Heart right ventricle (tissue), 16 donors: ENCODE data around the gene FOLR1. TPM values are rescaled to one million over a fixed set of nuclear protein-coding genes. Genes with fewer than 3 reads are reported as not detected.
"Not testable (repeated sequence)": the region's sequence is repeated elsewhere in the genome, so short reads cannot be mapped to it uniquely, and the experiment has no call there.

Experiments
- ATAC-seq, 8 donors: fragments of 200-7000 bp; cut with Tn5 transposase; one replicate each; pipeline ENCODE4 v1.9.1; 2020; ENCODE audit warnings: mild to moderate bottlenecking in 8 of 8, moderate library complexity in 8 of 8, moderate number of reproducible peaks in 1 of 8
- DNase-seq, 2 donors: peaks; one replicate each; pipeline ENCODE4 v3.0.0-alpha.2; 2020
- H3K27ac ChIP-seq, 10 donors: fragments of 200-600 bp; sonication (generic) in 2 of 10; one replicate each; pipeline versions ENCODE4 v1.5.0 to v1.8.0; 2020 to 2022; ENCODE audit warnings: mild to moderate bottlenecking in 3 of 10
- H3K27me3 ChIP-seq, 7 donors: fragments of 200-600 bp; one replicate each; pipeline ENCODE4 v1.8.0; 2021 to 2022; ENCODE audit warnings: mild to moderate bottlenecking in 2 of 7
- H3K36me3 ChIP-seq, 9 donors: fragments of 200-600 bp; sonication (generic) in 1 of 9; one replicate each; pipeline versions ENCODE4 v1.5.0 to v1.8.0; 2020 to 2022; ENCODE audit warnings: mild to moderate bottlenecking in 2 of 9
- H3K4me1 ChIP-seq, 9 donors: fragments of 200-600 bp; sonication (generic) in 1 of 9; one replicate each; pipeline versions ENCODE4 v1.5.0 to v1.8.0; 2020 to 2022; ENCODE audit warnings: mild to moderate bottlenecking in 4 of 9
- H3K4me3 ChIP-seq, 10 donors: fragments of 200-600 bp; sonication (generic) in 2 of 10; one replicate each; pipeline versions ENCODE4 v1.5.0 to v1.8.0; 2020 to 2022; ENCODE audit warnings: mild to moderate bottlenecking in 7 of 10, moderate library complexity in 2 of 10
- H3K9me3 ChIP-seq, 11 donors: fragments of 200-600 bp in 10 of 11; sonication (generic) in 2 of 11; one replicate each; pipeline versions ENCODE4 v1.5.0 to v1.8.0; 2013 to 2022; ENCODE audit warnings: mild to moderate bottlenecking in 2 of 11, control low read depth in 1 of 11, moderate library complexity in 1 of 11
- CTCF ChIP-seq, 9 donors: fragments of 200-600 bp; sonication (generic) in 2 of 9; IDR thresholded peaks; one replicate each; pipeline versions ENCODE4 v1.5.0 to v1.8.0; 2021 to 2022; ENCODE audit warnings: antibody characterized with exemption in 9 of 9, mild to moderate bottlenecking in 5 of 9, moderate library complexity in 1 of 9
- WGBS, 2 donors: extraction: QIAGEN DNeasy Blood & Tissue Kit; methylation state at CpG; one replicate each; pipeline ENCODE4 v1.1.7; 2013; ENCODE audit warnings: inconsistent platforms in 1 of 2; 5-methylcytosine and 5-hydroxymethylcytosine counted together
- intact Hi-C, 10 donors: fragments of 100-400 bp; cut with DNase I; formaldehyde crosslinking; loops; one replicate each; pipeline versions ENCODE4 v1.11.1 to v1.14.2; 2022
- polyA plus RNA-seq, 2 donors: library from polyadenylated mRNA; stranded (reverse); fragments of 200-250 nt; gene quantifications; one replicate each; pipeline ENCODE4 v1.2.3, GENCODE V29; 2013
- total RNA-seq, 10 donors: library from RNA; stranded (reverse); fragmentation: NEBNext Ultra II Directional in 3 of 10; extraction: Animal tissue kit (Norgen Biotek cat#: 25700) in 3 of 10; gene quantifications; one replicate each; pipeline versions ENCODE4 v1.2.1 to v1.2.4, GENCODE V29; 2021 to 2023
- donor health status: Arrhythmogenic right ventricular cardiomyopathy.
- donor health status: ischemic (EF 13 %, LVEDD 7.1; RV severe dilation, severe dysfunction).
- donor health status: healthy with polysubstance abuse.
- donor health status: DM: no; HTN: yes; CAD: no.
- donor health status: DM: no; HTN: no; CAD: no.
- donor health status: ischemic (EF 25% LVEDD 6.9; RV normal size, moderate dysfunction).
- donor health status: ischemic (EF 25% LVEDD 5.7; RV mildly dilated, moderate dysfunction).
- donor health status: healthy.
- donor health status: DM: yes; HTN: yes; CAD: no.
- donor health status: Ischemic cardiomyopathy.
- donor health status: ischemic (EF 35%, LVEDD 5.7; RV mildly dilated, moderate dysfunction).
- donor health status: nonischemic (EF 11% LVEDD 7.7; RV severe dilation, severe dysfunction).
- donor health status: DM: yes; HTN: yes; CAD: no.
- donor health status: PGD.
- donor health status: ischemic (EF 29% LVEDD 5.4; RV normal size, mild dysfunction).
- donor health status: nonischemic (EF 23%, LVEDD 6.1; RV moderate dilation, normal function).

Gene FOLR1
- total and polyA plus RNA-seq, 12 donors: 0.16 to 1.4 (median 0.42) TPM; not detected in 3

GRCh38 chr11:72190631-72191071, 1.3 kb upstream of the FOLR1 start:
- H3K9me3 ChIP-seq: no peaks in the 10 kb centered on the region
- intact Hi-C loops: no loop called here
- DNase-seq: no peak
- H3K27me3 ChIP-seq: no peaks in the 10 kb centered on the region
- H3K27ac ChIP-seq: no peak overlapping the region
- H3K4me3 ChIP-seq: no peak overlapping the region
- no peak for TF ChIP-seq CTCF (IDR thresholded peaks at IDR 0.05)
- no peaks in the 10 kb centered on the region for H3K36me3 ChIP-seq
- ATAC-seq: no peak
- H3K4me1 ChIP-seq: no peaks in the 10 kb centered on the region
- 68 to 71% methylated on average over 5 of the region's 5 CpGs for WGBS, 2 donors

GRCh38 chr11:72195518-72196270, 3.8 kb downstream of the FOLR1 start:
- Histone ChIP-seq H3K4me3 (no peak overlapping the region), H3K9me3 (no peaks in the 10 kb centered on the region), H3K27me3 (no peaks in the 10 kb centered on the region), H3K27ac (no peak overlapping the region), H3K36me3 (no peaks in the 10 kb centered on the region), H3K4me1 (no peaks in the 10 kb centered on the region)
- no peak for DNase-seq
- intact Hi-C loops: no loop called here
- 89 to 90% methylated on average over 12 of the region's 12 CpGs for WGBS, 2 donors
- ATAC-seq: no peak
- no peak for TF ChIP-seq CTCF (IDR thresholded peaks at IDR 0.05)

GRCh38 chr11:72201445-72201844, 9.5 kb downstream of the FOLR1 start:
- WGBS, 2 donors: 94% methylated on average over 41 to 42 of the region's 43 CpGs
- ATAC-seq, H3K27me3 ChIP-seq, DNase-seq, intact Hi-C loops, H3K9me3 ChIP-seq, H3K27ac ChIP-seq, H3K4me3 ChIP-seq, H3K36me3 ChIP-seq: not testable (repeated sequence)
- peaks cover 0 to 13% (median 0%) of the 10 kb centered on the region in 9 donors for H3K4me1 ChIP-seq

GRCh38 chr11:72202571-72202970, 10.6 kb downstream of the FOLR1 start:
- H3K27ac ChIP-seq: no peak overlapping the region
- ATAC-seq: no peak
- H3K4me1 ChIP-seq: peaks cover 0 to 13% (median 0%) of the 10 kb centered on the region in 9 donors
- H3K27me3 ChIP-seq: no peaks in the 10 kb centered on the region
- H3K4me3 ChIP-seq: no peak overlapping the region
- no peaks in the 10 kb centered on the region for H3K36me3 ChIP-seq
- intact Hi-C loops: no loop called here
- 96 to 98% methylated on average over 6 of the region's 6 CpGs for WGBS, 2 donors
- no peak for DNase-seq
- no peaks in the 10 kb centered on the region for H3K9me3 ChIP-seq
- TF ChIP-seq CTCF (IDR thresholded peaks at IDR 0.05): no peak

GRCh38 chr11:72203163-72203562, 11.2 kb downstream of the FOLR1 start:
- no peaks in the 10 kb centered on the region for H3K36me3 ChIP-seq
- H3K4me1 ChIP-seq: peaks cover 0 to 13% (median 0%) of the 10 kb centered on the region in 9 donors
- H3K27me3 ChIP-seq: no peaks in the 10 kb centered on the region
- TF ChIP-seq CTCF (IDR thresholded peaks at IDR 0.05): no peak
- H3K4me3 ChIP-seq: no peak overlapping the region
- no peak for ATAC-seq
- no peak overlapping the region for H3K27ac ChIP-seq
- no peak for DNase-seq
- WGBS, 2 donors: 62 to 65% methylated on average over 2 of the region's 2 CpGs
- no peaks in the 10 kb centered on the region for H3K9me3 ChIP-seq
- intact Hi-C loops: no loop called here
